ENCODE data around the gene SLC15A1.
"Not testable (repeated sequence)": the region's sequence is repeated elsewhere in the genome, so short reads cannot be mapped to it uniquely, and the experiment has no call there.

DNA sequence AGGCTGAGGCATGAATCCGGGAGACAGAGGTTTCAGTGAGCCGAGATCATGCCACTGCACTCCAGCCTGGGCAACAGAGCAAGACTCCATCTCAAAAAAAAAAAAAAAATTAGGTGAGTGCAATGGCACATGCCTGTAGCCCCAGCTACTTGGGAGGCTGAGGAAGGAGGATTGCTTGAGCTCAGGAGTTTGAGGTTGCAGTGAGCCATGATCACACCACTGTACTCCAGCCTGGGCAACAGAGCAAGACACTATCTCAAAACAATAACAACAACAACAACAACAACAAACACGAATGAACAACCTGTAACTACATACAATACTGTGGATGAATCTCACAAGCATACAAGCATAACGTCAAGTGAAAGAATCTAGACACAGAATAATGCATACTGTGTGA, 112.7 kb downstream of the SLC15A1 start:
- TF ChIP-seq, protein P1, sequence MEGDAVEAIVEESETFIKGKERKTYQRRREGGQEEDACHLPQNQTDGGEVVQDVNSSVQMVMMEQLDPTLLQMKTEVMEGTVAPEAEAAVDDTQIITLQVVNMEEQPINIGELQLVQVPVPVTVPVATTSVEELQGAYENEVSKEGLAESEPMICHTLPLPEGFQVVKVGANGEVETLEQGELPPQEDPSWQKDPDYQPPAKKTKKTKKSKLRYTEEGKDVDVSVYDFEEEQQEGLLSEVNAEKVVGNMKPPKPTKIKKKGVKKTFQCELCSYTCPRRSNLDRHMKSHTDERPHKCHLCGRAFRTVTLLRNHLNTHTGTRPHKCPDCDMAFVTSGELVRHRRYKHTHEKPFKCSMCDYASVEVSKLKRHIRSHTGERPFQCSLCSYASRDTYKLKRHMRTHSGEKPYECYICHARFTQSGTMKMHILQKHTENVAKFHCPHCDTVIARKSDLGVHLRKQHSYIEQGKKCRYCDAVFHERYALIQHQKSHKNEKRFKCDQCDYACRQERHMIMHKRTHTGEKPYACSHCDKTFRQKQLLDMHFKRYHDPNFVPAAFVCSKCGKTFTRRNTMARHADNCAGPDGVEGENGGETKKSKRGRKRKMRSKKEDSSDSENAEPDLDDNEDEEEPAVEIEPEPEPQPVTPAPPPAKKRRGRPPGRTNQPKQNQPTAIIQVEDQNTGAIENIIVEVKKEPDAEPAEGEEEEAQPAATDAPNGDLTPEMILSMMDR (IDR thresholded peaks at IDR 0.05 in 4 of 5, conservative IDR thresholded peaks at IDR 0.05 in 1 of 5), result not testable (repeated sequence)
- not testable (repeated sequence) for TF ChIP-seq POLR2A (IDR thresholded peaks at IDR 0.05)

All from gastrocnemius medialis (tissue), 4 donors.